Ectodermal cell (in vitro differentiated cells): Measurements from ENCODE around the gene MSI2.

Experiments used
- H3K27ac ChIP-seq: 2 replicates; pipeline ENCODE4 v1.7.0; 2013; ENCODE audit warnings: mild to moderate bottlenecking, low read depth, low read length; ENCODE audit not compliant: insufficient read depth, poor library complexity, severe bottlenecking
- H3K27me3 ChIP-seq: 2 replicates; pipeline ENCODE4 v1.7.0; 2013; ENCODE audit warnings: mild to moderate bottlenecking, low read length; ENCODE audit not compliant: insufficient read depth, control insufficient read depth, poor library complexity, severe bottlenecking
- H3K36me3 ChIP-seq: one replicate; pipeline ENCODE4 v1.7.0; 2013; ENCODE audit warnings: low read length; ENCODE audit not compliant: control insufficient read depth, insufficient read depth
- H3K4me1 ChIP-seq: one replicate; pipeline ENCODE4 v1.7.0; 2013; ENCODE audit warnings: low read length; ENCODE audit not compliant: control insufficient read depth, insufficient read depth
- H3K4me3 ChIP-seq: 2 replicates; pipeline ENCODE4 v1.7.0; 2013; ENCODE audit warnings: low read depth, low read length, control low read depth; ENCODE audit not compliant: insufficient read depth
- H3K9me3 ChIP-seq: 2 replicates; pipeline ENCODE4 v1.7.0; 2013; ENCODE audit warnings: mild to moderate bottlenecking, low read length, moderate library complexity; ENCODE audit not compliant: control insufficient read depth
- WGBS, 2 experiments: methylation state at CpG; one replicate each; pipeline ENCODE4 v1.1.7; 2013; ENCODE audit warnings: missing lambda C conversion rate in 2 of 2; 5-methylcytosine and 5-hydroxymethylcytosine counted together

MSI2 gene

DNA sequence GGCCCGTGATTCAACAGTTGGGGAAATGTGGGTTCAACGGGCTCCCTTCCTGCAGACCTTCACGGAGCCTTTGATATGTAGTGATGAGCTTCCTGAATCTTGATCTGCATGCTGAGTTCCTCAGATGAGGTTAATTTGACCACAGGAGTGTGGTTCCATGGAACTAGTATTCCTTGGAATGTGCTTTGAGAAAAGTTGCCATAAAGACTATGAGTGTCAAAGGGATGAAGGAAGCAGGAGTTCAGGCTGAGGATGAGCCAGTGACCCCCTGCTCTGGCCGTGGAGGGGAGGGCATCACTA, 229.2 kb downstream of the MSI2 start:
- Histone ChIP-seq H3K4me1 (peaks cover 33% of the 10 kb centered on the region), H3K9me3 (no peaks in the 10 kb centered on the region), H3K4me3 (no peak overlapping the region), H3K36me3 (no peaks in the 10 kb centered on the region), H3K27ac (no peak overlapping the region), H3K27me3 (no peaks in the 10 kb centered on the region)
- WGBS, 2 experiments: 89 to 91% methylated on average over 4 of the region's 4 CpGs

DNA sequence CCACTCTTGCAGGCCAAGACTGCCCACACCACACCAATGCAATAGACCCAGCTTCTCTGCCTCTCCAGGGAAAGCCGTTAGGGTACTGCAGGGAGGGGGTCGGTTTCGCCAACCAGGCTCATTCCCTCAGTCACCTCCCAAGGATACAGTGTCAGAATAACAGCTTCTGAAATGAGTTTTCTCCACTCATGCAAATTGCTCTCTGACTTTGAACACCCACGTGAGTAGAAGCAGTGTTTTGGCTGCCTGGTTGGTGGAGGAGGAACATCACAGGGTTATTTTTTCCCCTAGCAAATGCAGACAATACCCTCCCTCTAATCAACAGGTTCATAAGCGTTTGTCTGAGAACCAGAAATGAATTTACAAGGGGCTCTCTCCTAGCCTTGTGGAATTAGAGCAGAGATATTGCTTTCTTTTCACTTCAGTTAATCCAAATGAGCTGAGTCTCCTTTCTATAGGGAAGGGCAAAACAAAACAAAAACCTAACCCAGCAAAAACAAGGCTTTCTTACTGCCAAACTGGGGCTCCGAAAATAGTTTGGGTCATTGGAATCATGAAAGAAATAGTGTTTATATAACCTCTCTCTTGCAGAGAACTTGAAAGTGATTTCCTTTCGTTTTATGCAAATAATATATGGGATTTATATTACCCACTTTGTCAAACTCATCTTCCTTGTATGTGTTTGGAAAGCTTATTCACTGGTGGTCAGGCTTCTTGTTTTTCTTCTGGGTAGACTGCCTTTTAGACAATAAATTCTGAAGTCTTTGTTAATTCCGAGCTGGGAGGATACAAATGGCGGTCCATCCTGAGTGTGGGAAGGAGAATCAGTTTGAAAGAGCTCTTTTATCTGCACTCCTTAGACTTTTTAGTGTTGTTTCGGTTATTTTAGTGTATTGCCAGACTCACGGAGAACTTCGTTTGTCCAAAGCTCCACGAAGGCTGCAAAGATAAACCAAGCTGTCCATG, 229.9 kb downstream of the MSI2 start:
- H3K4me1 ChIP-seq: peaks cover 30% of the 10 kb centered on the region
- peak overlapping the region; percentile 17 for H3K27ac ChIP-seq
- H3K9me3 ChIP-seq: no peaks in the 10 kb centered on the region
- no peaks in the 10 kb centered on the region for H3K36me3 ChIP-seq
- no peaks in the 10 kb centered on the region for H3K27me3 ChIP-seq
- 74 to 75% methylated on average over 11 to 12 of the region's 13 CpGs for WGBS, 2 experiments
- H3K4me3 ChIP-seq: no peak overlapping the region

DNA sequence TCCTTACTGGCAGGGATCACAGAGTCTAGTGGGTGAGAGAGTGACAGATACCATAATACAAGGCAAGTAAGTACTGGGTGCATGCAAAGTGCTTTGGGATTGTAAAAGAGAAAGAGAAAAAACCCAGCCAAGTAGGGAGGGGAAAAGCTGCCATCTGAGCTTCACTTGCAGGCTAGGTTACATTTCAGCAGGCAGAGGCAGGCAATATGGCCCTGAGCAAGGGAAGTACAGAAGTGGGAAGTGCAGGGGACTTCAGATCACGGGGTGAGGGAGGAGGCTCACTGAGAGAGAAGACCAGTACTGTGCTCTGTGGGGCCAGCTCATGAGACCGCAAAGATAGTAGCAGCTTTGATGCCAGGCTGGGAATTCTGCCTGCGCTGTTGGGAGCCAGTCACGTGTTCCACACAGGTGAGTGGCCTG, 230.6 kb downstream of the MSI2 start:
- Histone ChIP-seq H3K27ac (peak overlapping the region; percentile 17), H3K9me3 (no peaks in the 10 kb centered on the region), H3K4me3 (no peak overlapping the region), H3K4me1 (peaks cover 30% of the 10 kb centered on the region), H3K27me3 (no peaks in the 10 kb centered on the region), H3K36me3 (no peaks in the 10 kb centered on the region)
- WGBS, 2 experiments: 93% methylated on average over 4 of the region's 4 CpGs

DNA sequence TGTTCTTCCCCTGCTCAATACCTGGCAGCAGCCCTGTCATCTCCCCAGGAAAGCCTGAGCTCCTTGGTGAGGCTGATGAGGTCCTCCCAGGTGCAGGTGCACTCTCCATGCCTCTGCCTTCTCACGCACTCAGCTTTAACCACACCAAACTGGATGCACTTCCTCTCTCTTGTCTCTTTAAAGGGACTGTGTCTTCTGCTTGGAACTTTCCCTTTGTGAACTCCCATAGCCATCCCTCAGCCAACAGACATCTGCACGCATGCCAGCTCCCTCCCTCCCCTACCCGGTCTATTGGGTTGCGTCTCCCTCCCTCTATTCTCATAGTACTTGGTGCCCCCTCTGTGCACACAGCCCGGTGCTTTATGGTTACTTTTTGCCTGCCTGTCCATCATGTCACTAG, 231.2 kb downstream of the MSI2 start:
- WGBS, 2 experiments: 89 to 92% methylated on average over 5 of the region's 5 CpGs
- H3K27me3 ChIP-seq: no peaks in the 10 kb centered on the region
- H3K9me3 ChIP-seq: no peaks in the 10 kb centered on the region
- H3K4me3 ChIP-seq: no peak overlapping the region
- H3K4me1 ChIP-seq: peaks cover 30% of the 10 kb centered on the region
- no peak overlapping the region for H3K27ac ChIP-seq
- no peaks in the 10 kb centered on the region for H3K36me3 ChIP-seq

DNA sequence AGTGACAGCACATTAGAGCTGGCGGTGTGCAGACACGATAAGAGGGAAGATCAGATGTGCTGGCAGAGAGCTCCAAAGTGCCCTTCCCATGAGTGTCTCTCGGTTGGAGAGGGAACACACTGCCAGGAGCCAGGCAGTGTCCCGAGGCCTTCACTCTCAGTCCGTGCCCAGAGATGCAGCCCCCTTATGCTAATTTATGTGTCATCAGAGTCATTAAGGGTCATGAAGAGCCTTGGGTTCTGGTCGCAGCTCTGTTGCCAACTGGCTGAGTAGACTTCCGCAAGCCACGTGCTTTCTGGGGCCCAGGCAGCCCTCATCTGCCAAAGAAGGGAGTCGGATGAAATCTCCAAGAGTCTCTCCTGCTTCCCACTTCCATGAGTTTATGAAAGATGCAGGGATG, 232.5 kb downstream of the MSI2 start:
- Histone ChIP-seq H3K27me3 (no peaks in the 10 kb centered on the region), H3K36me3 (no peaks in the 10 kb centered on the region), H3K4me1 (peaks cover 33% of the 10 kb centered on the region), H3K27ac (no peak overlapping the region), H3K4me3 (no peak overlapping the region), H3K9me3 (no peaks in the 10 kb centered on the region)
- 95 to 96% methylated on average over 9 of the region's 9 CpGs for WGBS, 2 experiments

DNA sequence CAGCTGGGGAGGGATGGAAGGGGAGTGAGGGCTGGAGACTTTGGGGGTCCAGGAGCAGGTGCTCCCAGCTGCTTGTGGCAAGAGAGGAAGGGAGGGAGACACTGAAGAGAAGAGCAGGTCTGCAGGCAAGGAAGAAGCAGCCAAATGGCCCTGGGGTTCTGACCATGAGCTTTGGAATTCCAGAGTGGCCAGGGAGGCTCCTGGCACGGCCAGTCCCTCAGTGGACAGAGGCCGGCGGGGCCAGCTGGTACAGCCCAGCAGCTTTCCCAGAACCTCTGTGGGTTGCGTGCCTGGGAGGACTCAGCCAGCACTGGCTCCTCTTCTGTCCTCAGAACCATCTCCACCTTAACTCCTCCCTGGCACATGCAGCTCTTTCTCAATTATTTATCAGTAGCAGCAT, 233.0 kb downstream of the MSI2 start:
- no peaks in the 10 kb centered on the region for H3K9me3 ChIP-seq
- no peaks in the 10 kb centered on the region for H3K27me3 ChIP-seq
- peaks cover 33% of the 10 kb centered on the region for H3K4me1 ChIP-seq
- no peak overlapping the region for H3K4me3 ChIP-seq
- no peak overlapping the region for H3K27ac ChIP-seq
- WGBS, 2 experiments: 97 to 98% methylated on average over 4 of the region's 4 CpGs
- H3K36me3 ChIP-seq: no peaks in the 10 kb centered on the region

DNA sequence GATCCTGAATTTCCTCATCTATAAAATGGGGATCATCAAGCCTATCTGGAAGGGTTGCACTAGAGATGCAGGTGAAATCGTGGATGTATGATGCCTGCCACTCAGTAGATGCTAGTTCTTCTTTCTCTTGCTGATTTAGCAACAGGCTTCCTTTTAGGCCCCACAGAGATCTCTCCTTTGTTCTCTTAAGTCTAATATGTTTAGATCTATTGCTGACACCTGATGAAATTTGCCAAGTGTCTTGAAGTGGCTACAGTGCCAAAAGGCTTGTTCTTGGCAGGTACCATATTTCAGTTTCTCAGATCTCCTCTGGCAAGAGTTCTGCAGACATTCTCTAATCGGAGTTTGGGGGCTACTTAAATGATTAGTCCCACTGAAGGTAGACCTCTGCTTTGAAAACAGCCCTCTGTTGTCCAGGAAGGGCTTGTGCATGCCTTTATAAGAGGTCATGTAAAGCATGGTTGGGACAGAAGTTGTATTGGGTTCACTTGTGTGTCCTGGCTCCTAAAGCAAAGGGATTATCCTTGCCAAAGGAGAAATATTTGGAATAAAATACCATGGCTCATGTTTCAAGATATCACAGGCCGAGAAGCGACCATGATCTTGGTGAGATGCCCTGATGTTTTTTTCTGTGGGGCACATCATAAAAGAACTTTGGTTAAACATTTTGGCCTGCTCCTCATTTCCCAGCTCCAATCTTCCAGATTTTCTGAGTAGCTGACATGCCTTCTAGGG, 234.0 kb downstream of the MSI2 start:
- no peak overlapping the region for H3K27ac ChIP-seq
- H3K27me3 ChIP-seq: no peaks in the 10 kb centered on the region
- no peaks in the 10 kb centered on the region for H3K9me3 ChIP-seq
- H3K4me3 ChIP-seq: no peak overlapping the region
- H3K36me3 ChIP-seq: no peaks in the 10 kb centered on the region
- peaks cover 29% of the 10 kb centered on the region for H3K4me1 ChIP-seq
- 95 to 97% methylated on average over 4 of the region's 4 CpGs for WGBS, 2 experiments

DNA sequence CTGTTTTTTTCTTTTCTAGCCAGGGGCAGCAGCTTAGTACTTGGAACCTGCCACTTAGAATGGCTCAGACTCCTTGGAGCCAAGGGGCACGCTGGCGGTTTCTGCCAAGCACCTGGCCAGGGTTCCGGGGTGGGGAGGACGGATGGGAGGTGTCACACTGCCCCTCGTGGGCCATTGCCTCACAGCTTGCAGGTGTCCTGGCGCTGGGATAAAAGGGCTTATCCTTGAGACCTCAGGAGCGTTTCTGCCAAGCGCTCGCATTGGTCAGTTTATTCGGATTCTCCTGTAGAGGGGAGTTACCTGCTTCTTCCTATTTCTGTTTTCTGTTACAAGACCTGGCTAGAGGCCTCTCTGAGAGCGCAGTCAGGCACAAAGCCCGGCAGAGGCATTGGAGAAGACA, 234.6 kb downstream of the MSI2 start:
- WGBS, 2 experiments: 78 to 80% methylated on average over 12 of the region's 12 CpGs
- no peaks in the 10 kb centered on the region for H3K36me3 ChIP-seq
- no peak overlapping the region for H3K27ac ChIP-seq
- no peaks in the 10 kb centered on the region for H3K27me3 ChIP-seq
- H3K9me3 ChIP-seq: no peaks in the 10 kb centered on the region
- peaks cover 24% of the 10 kb centered on the region for H3K4me1 ChIP-seq
- H3K4me3 ChIP-seq: no peak overlapping the region

DNA sequence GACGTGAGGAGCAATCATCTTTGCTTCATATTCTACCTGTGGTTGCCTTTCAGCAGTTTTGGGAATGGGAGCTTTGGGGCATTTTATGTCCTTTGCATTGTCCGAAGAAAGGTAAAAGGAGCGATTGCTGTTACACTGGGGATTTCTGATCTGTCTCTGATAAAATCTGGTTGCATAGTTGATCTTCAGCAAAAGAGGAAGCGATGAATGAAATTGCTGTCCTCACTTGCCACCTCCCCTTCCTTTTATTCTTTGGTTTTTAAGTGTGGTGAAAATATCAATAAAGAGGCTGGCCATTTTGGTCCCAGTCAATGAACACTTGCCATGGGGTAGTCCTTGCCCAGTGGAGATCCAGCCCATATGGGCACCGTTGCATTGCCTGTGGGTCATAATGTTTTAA, 236.8 kb downstream of the MSI2 start:
- Histone ChIP-seq H3K36me3 (no peaks in the 10 kb centered on the region), H3K9me3 (no peaks in the 10 kb centered on the region), H3K27ac (no peak overlapping the region), H3K4me3 (no peak overlapping the region), H3K27me3 (no peaks in the 10 kb centered on the region), H3K4me1 (peaks cover 9% of the 10 kb centered on the region)
- 95 to 96% methylated on average over 5 of the region's 5 CpGs for WGBS, 2 experiments

DNA sequence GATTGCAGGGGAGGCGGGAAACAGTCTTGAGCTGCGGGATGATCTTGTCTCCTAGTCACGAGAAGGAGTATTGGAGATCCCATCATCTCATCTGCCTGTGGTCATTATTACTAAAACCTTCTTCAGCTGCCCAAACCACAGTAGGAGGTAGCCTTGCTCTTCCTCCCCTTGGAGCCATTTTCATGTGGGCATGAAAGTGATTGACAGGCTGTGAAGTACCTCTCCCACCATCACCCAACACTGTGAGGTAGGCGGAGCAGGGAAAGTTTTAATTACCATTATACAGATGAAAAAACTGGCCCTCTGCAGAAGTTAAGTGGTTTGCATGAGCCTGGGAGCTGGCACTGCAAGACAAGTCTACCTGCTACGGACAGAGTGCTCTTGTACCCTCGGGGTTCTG, 237.3 kb downstream of the MSI2 start:
- Histone ChIP-seq H3K9me3 (no peaks in the 10 kb centered on the region), H3K36me3 (no peaks in the 10 kb centered on the region), H3K27me3 (no peaks in the 10 kb centered on the region), H3K27ac (no peak overlapping the region), H3K4me3 (no peak overlapping the region), H3K4me1 (peaks cover 9% of the 10 kb centered on the region)
- WGBS, 2 experiments: 93 to 94% methylated on average over 6 of the region's 6 CpGs
